Activated CD8-positive, alpha-beta memory T cell treated with anti-CD3 and anti-CD28 coated beads, Interleukin-2, amount 50 U/mL, for 4 hours (primary cell): ENCODE results near the gene PRAMEF20.
"Not testable (repeated sequence)": the region's sequence is repeated elsewhere in the genome, so short reads cannot be mapped to it uniquely, and the experiment has no call there.

Experiments used
- DNase-seq: peaks from one replicate; pipeline ENCODE4 v3.0.0-alpha.2; 2020

Gene PRAMEF20

GRCh38 chr1:13410150-13410549, at the start of gene PRAMEF20:
Gene PRAMEF20, plus strand, starts transcription at chr1:13410450. Its CDS starts 5,905 bp downstream, at chr1:13416355.
- DNase-seq: not testable (repeated sequence)

GRCh38 chr1:13362364-13362763, 47.9 kb upstream of the PRAMEF20 start:
- DNase-seq: not testable (repeated sequence)

- not testable (repeated sequence) for DNase-seq
Observed at GRCh38 chr1:13364928-13365327, 45.3 kb upstream of the PRAMEF20 start.

DNA sequence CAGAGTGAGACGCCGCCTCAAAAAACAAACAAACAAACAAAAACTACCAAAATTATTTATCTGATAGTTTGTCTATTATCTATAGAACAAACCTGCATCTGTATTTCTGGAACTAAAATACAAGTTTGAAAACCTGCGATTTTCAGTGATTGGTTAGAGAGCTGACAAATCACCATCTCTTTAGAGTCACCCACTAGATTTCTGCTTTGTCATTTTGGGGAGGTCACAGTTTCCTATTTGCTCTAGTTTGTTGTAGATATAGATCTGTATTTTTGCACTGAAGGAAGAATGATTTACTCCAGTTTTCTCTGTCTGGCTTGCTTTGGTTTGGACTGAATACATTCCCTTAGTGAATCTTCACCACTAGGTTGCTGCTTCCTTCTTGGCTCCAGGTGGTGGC, 43.7 kb upstream of the PRAMEF20 start:
- not testable (repeated sequence) for DNase-seq

GRCh38 chr1:13368544-13368943, 41.7 kb upstream of the PRAMEF20 start:
- DNase-seq: not testable (repeated sequence)

DNA sequence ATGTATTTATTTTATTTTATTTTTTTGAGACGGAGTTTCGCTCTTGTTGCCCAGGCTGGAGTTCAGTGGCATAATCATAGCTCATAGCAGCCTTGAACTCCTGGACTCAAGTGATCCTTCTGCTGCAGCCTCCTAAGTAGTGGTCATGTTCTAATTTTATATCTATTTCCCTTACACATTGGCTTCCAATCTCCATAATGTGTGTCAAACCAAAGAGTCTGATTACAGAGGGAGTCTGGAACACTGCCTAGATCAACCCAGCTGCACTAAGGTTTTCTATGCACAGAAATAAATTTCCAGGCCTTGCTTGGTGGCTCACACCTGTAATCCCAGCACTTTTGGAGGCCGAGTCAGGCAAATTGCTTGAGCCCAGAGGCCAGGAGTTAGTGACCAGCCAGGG, 31.3 kb upstream of the PRAMEF20 start:
- DNase-seq: not testable (repeated sequence)

- not testable (repeated sequence) for DNase-seq
Observed at GRCh38 chr1:13380380-13380779, 29.9 kb upstream of the PRAMEF20 start.

DNA sequence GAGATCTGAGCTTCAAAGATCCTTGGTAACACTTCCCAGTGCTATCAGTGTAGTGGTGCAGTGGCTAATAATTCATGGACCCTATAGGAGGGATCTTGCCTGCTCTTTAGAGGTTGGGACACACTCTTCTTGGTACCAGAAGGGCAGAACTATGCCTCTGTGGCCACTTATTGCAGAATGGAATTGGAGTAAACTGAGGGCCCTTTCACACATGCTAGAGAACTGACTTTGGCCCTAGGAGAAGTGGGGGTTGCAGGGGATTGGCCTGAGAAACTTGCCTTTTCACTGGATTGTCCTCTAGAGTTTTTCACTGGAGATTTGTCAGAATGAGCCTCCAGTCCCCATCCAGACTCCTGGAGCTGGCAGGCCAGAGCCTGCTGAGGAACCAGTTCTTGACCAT, 20.9 kb upstream of the PRAMEF20 start, which contains the start of gene PRAMEF17:
TSS of gene PRAMEF17 (plus strand) at position 301 of the 400 bp plus-strand sequence. CDS start at position 327, 26 bp downstream.
- not testable (repeated sequence) for DNase-seq

- not testable (repeated sequence) for DNase-seq
Observed at GRCh38 chr1:13393004-13393403, 17.2 kb upstream of the PRAMEF20 start.

- DNase-seq: not testable (repeated sequence)
Observed at GRCh38 chr1:13394761-13395160, 15.5 kb upstream of the PRAMEF20 start.

GRCh38 chr1:13395311-13395710, 14.9 kb upstream of the PRAMEF20 start:
- not testable (repeated sequence) for DNase-seq

- no peak for DNase-seq
Observed at GRCh38 chr1:13407811-13408210, 2.4 kb upstream of the PRAMEF20 start.

GRCh38 chr1:13430495-13430894, 20.2 kb downstream of the PRAMEF20 start:
- DNase-seq: no peak

DNA sequence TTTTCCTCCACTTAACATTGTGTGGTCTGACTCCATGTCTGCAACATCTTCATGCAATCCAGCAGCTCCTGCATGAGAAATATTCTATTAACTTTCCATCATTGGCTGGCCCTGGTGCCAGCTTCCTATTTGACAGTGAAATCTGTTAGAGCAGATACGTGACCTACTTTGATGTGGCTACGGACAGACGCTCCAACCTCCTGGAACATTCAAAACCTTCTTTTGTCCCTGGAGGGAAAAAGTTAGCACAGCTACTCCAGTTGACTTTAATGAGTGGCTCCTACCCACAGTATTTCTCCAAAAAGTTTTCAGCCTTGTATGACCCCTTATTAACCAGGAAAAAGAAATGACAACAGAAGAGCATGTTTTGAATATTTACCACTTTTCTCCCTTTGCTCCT, 22.0 kb downstream of the PRAMEF20 start:
- no peak for DNase-seq

- DNase-seq: not testable (repeated sequence)
Observed at GRCh38 chr1:13433694-13434358, 23.6 kb downstream of the PRAMEF20 start.

- no peak for DNase-seq
Observed at GRCh38 chr1:13435458-13435857, 25.2 kb downstream of the PRAMEF20 start.

- not testable (repeated sequence) for DNase-seq
Observed at GRCh38 chr1:13439104-13439783, 29.0 kb downstream of the PRAMEF20 start.

DNA sequence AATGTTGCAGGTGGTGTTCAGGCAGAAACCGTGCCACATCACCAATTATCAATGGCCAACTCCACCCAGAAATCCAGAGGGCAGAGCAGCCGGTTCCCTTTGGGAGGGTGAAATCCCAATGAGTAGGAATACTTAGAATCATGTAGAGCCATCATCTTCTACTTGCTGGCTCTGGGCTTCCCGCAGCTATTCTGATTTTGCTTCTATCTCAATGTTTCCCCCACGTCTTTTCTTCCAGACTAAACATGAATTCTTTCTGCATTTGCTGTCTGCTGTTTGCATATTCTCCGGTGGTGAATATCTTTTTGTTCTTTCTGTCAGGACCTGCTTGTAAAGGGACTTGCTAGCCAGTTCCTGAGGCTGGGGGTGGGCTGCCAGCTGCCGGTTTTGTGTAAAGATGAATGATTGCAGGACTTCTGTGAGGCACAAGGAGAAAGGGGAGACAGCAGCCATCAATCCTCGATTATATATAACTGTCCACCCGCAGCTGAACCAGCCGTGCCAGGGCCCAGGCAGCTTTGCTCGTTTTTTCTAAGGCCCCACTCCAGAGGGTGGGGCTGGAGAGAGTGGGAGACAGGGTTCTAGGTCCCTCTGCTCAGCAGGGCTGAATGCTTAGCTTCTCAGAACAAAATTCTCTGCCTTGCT, 33.2 kb downstream of the PRAMEF20 start:
- DNase-seq: no peak

DNA sequence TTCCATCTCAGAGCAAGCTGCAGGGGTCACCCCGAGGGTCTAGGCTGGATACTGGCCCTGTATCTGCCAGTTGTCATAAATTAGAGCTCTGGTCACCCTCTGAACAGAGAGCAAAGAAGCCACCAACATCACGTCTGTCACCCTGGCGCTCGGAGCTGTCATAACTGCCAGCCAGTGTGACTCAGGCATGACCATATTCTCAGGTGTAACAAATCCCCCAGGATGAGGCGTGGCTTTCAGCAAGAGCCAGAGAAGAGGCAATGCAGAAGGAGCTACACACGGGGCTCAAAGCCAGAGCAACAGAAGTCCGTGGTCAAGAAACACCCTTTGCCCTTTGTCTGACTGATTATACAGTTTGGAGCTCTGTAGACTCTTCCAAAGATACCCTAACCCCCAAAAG, 40.0 kb downstream of the PRAMEF20 start:
- no peak for DNase-seq

- no peak for DNase-seq
Observed at GRCh38 chr1:13451399-13451965, 41.2 kb downstream of the PRAMEF20 start.

- no peak for DNase-seq
Observed at GRCh38 chr1:13456904-13457532, 46.8 kb downstream of the PRAMEF20 start.

GRCh38 chr1:13461977-13462376, 51.7 kb downstream of the PRAMEF20 start:
- DNase-seq: no peak

DNA sequence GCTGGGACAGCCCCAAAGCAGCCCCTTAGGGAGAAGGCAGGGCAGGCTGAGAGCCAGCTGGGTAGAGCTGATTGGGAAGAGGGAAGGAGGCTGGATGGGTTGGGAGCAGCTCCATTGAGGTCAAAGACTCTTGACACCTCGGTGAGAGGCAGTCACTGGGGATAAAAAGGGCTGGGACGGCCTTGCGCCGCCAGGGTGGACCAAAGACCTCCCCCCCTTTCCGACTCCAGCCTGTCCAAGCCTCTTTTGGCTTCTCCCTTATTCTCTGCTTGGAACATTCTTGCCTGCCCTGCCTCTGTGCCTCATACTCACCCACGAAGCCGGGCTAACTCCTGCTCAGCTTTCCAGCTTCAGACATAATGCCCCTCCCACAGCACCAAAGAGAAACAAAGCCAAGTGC, 52.4 kb downstream of the PRAMEF20 start:
- no peak for DNase-seq
